Measurements from ENCODE around the gene TMEM8B. TPM values are rescaled to one million over a fixed set of nuclear protein-coding genes. Genes with fewer than 3 reads are reported as not detected.

TMEM8B gene
- total and polyA plus RNA-seq, 9 of the 15 experiments (the other 6 are each of a cell fraction or from before 2014, with no cell fraction given) = 0.01 to 2.2 (median 1.1) TPM

- intact Hi-C loops (cut with micrococcal nuclease) (no loop called here), in situ Hi-C loops (cut with MboI) (no loop called here)
- no TSS peak for BruUV-seq (replicated peaks)
- H3K36me3 ChIP-seq (ENCODE audit: control insufficient read depth, insufficient read depth, low read length) = no peaks in the 10 kb centered on the region
- H4K20me1 ChIP-seq (replicated peaks; ENCODE audit: control insufficient read depth, insufficient read depth, low read length) = no peaks in the 10 kb centered on the region
- no peak within 1 kb of the TSS for H2AFZ ChIP-seq (ENCODE audit: low read depth, low read length)
- TF ChIP-seq ZNF512 (tag; IDR thresholded peaks at IDR 0.05) = no peak
- no peak for TF ChIP-seq THRB (CRISPR knock-in tag; conservative IDR thresholded peaks at IDR 0.05)
- no peak for TF ChIP-seq ZNF511 (CRISPR knock-in tag; IDR thresholded peaks at IDR 0.05)
- TF ChIP-seq THRA (IDR thresholded peaks at IDR 0.05) = no peak
- no peak for TF ChIP-seq SIN3B (IDR thresholded peaks at IDR 0.05; ENCODE audit: low read depth)
- FAIRE-seq = no peak
- WGBS (ENCODE audit: insufficient coverage, low coverage, missing lambda C conversion rate) = 79% methylated on average over 6 of the region's 11 CpGs
- no peak for ATAC-seq
- H3K9me3 ChIP-seq (replicated peaks; ENCODE audit: control insufficient read depth, insufficient read depth, low read depth, low read length) = no peaks in the 10 kb centered on the region
- POLR2A ChIA-PET = no interaction called here
- CTCF ChIA-PET (ENCODE audit: low intra/inter-chr PET ratio) = no interaction called here
- H3K79me2 ChIP-seq (ENCODE audit: control insufficient read depth, insufficient read depth, low read length) = no peaks in the 10 kb centered on the region
- no peaks in the 10 kb centered on the region for H3K9me1 ChIP-seq (ENCODE audit: control insufficient read depth, insufficient read depth, low read length)
- no peak within 1 kb of the TSS for H3K27ac ChIP-seq (ENCODE audit: extremely low read depth, low read depth, low read length)
- H3K4me1 ChIP-seq (replicated peaks in 1 of 2; ENCODE audit: control insufficient read depth in 2 of 2, insufficient read depth in 2 of 2, low read length in 2 of 2) = peaks cover 13 to 50% of the 10 kb centered on the region in 2 experiments; a peak in 4 of 5 replicates
- H3K4me2 ChIP-seq (ENCODE audit: insufficient read depth, low read length) = no peak within 1 kb of the TSS
- DNase-seq (ENCODE audit: extremely low read depth in 1 of 4, low spot score in 3 of 4) = no peak
- peak within 1 kb of the TSS in 1 of 2 experiments; percentile 9; a peak in 1 of 4 replicates for H3K9ac ChIP-seq (ENCODE audit: insufficient read depth in 1 of 2, low read depth in 2 of 2, low read length in 2 of 2)
- H3K4me3 ChIP-seq = no peak within 1 kb of the TSS
- H3K27me3 ChIP-seq (ENCODE audit: control insufficient read depth in 2 of 2, insufficient read depth in 2 of 2, low read length in 2 of 2) = no peaks in the 10 kb centered on the region
Measured at GRCh38 chr9:35909274-35909673, 80.2 kb downstream of the TMEM8B start, which contains the start of gene SPAAR. SPAAR (plus strand) TSS chr9:35909490; CDS start chr9:35910464, 974 bp downstream.
